ENCODE measurements around the gene EVA1B.

The EVA1B gene

DNA sequence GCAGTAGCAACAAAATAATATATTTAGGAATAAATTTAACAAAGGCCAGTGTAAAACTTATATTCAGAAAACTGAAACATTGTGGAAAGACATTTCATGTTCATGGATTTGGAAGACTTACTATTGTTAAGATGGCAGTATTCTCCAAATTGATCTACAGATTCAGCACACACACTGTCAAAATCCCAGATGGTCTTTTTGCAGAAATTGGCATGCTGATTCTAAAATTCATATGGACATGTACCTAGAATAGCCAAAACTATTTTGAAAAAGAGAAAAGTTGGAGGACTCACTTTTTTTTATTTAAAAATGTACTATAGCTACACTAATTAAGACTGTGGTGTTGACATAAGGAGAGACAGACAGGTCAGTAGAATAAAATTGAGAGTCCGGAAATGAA, 49.2 kb downstream of the EVA1B start:
- DNase-seq, result no peak

DNA sequence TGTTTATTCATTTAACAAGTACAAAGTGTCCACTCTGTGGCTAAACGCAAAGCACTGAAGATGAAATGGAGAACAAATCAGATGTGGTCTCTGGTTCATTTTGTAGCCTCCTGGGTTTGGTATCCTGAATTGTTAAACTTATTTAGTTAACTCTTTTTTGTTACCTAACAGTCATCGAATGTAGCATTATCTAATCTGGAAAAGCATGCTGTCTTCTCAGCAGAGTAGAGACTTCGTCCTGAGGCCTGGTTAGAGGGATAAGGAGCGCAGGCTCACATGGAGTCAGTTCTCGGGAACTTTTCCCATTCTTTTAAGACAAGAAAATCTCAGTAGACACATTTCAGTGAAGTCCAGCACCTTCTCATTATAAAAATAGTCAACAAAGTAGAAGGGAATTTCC, 50.4 kb downstream of the EVA1B start:
- DNase-seq, result no peak

Measured in NCI-H69 (cell line).